Osteoblast (primary cell): ENCODE data around the gene SMIM5. TPM values are rescaled to one million over a fixed set of nuclear protein-coding genes. Genes with fewer than 3 reads are reported as not detected.

Experiments used
- DNase-seq: peaks from one replicate; pipeline ENCODE4 v3.0.0; 2011; ENCODE audit warnings: low spot score, mixed read lengths; ENCODE audit not compliant: insufficient read length; ENCODE audit errors: missing footprints
- H2AFZ ChIP-seq: 2 replicates; pipeline ENCODE4 v1.6.0; 2011; ENCODE audit warnings: mild to moderate bottlenecking, low read length
- H3K27ac ChIP-seq: 2 replicates; pipeline ENCODE4 v1.5.1; 2011; ENCODE audit warnings: mild to moderate bottlenecking, low read depth, low read length, moderate library complexity
- H3K27me3 ChIP-seq: 2 replicates; pipeline ENCODE4 v1.6.0; 2012; ENCODE audit warnings: mild to moderate bottlenecking, control low read depth, inconsistent platforms, low read length, moderate library complexity; ENCODE audit not compliant: insufficient read depth
- H3K36me3 ChIP-seq: 2 replicates; pipeline ENCODE4 v1.5.1; 2011; ENCODE audit warnings: mild to moderate bottlenecking, low read length, control low read depth, moderate library complexity; ENCODE audit not compliant: insufficient read depth
- H3K4me1 ChIP-seq: 2 replicates; pipeline ENCODE4 v1.5.1; 2011; ENCODE audit warnings: mild to moderate bottlenecking, low read length, control low read depth, moderate library complexity; ENCODE audit not compliant: insufficient read depth
- H3K4me2 ChIP-seq: 2 replicates; pipeline ENCODE4 v1.6.0; 2011; ENCODE audit warnings: mild to moderate bottlenecking, low read length; ENCODE audit not compliant: insufficient read depth
- H3K4me3 ChIP-seq: fragments of 200-600 bp; sonication (generic); 3 replicates; pipeline ENCODE4 v1.5.1; 2012; ENCODE audit warnings: mild to moderate bottlenecking, low read length, inconsistent platforms; ENCODE audit not compliant: insufficient read depth
- H3K79me2 ChIP-seq: 2 replicates; pipeline ENCODE4 v1.6.0; 2012; ENCODE audit warnings: mild to moderate bottlenecking, low read length, control low read depth, inconsistent platforms; ENCODE audit not compliant: insufficient read depth
- H3K9me3 ChIP-seq: 2 replicates; pipeline ENCODE4 v1.5.1; 2011; ENCODE audit warnings: low read depth, low read length, control low read depth
- H4K20me1 ChIP-seq: 2 replicates; pipeline ENCODE4 v1.6.0; 2012; ENCODE audit warnings: mild to moderate bottlenecking, low read length, control low read depth; ENCODE audit not compliant: insufficient read depth
- total RNA-seq: library from RNA; depleted of rRNA; stranded (reverse); fragments of >200 nt; gene quantifications from 2 replicates; pipeline ENCODE4 v1.2.3, GENCODE V29; 2012
- TF ChIP-seq, protein P1 (sequence below): IDR thresholded peaks from 2 replicates; pipeline ENCODE4 v1.5.1; 2011; ENCODE audit warnings: mild to moderate bottlenecking, low read depth, low read length, moderate library complexity; ENCODE audit errors: extremely low read depth

The SMIM5 gene
- total RNA-seq, 1 donor, result not detected

DNA sequence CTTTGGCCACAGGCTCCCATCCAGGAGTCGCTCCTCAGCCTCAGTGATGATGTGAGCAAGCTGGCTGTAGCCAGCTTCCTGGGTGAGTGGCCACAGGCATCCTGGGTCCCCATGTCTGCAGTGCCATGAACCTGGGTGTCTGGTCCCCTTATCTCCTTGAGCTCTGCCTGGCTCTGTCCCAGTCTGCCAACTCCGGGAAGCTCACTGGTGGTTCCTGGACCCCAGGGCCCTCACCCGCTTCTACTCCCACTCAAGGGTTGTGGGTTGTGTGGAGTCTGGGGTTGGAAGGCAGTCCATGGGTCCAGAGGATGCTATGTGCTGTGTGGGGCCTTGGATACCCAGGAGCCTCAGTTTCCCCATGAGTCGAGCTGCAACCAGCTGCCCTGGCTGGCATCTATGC, 11.7 kb upstream of the SMIM5 start:
- Histone ChIP-seq H3K4me1 (no peaks in the 10 kb centered on the region), H3K27ac (no peak overlapping the region), H4K20me1 (no peaks in the 10 kb centered on the region), H3K9me3 (no peaks in the 10 kb centered on the region), H2AFZ (no peak overlapping the region), H3K4me3 (no peak overlapping the region), H3K79me2 (no peaks in the 10 kb centered on the region), H3K4me2 (no peak overlapping the region), H3K36me3 (no peaks in the 10 kb centered on the region), H3K27me3 (no peaks in the 10 kb centered on the region)
- TF ChIP-seq, protein P1, sequence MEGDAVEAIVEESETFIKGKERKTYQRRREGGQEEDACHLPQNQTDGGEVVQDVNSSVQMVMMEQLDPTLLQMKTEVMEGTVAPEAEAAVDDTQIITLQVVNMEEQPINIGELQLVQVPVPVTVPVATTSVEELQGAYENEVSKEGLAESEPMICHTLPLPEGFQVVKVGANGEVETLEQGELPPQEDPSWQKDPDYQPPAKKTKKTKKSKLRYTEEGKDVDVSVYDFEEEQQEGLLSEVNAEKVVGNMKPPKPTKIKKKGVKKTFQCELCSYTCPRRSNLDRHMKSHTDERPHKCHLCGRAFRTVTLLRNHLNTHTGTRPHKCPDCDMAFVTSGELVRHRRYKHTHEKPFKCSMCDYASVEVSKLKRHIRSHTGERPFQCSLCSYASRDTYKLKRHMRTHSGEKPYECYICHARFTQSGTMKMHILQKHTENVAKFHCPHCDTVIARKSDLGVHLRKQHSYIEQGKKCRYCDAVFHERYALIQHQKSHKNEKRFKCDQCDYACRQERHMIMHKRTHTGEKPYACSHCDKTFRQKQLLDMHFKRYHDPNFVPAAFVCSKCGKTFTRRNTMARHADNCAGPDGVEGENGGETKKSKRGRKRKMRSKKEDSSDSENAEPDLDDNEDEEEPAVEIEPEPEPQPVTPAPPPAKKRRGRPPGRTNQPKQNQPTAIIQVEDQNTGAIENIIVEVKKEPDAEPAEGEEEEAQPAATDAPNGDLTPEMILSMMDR, result no peak
- no peak for DNase-seq

DNA sequence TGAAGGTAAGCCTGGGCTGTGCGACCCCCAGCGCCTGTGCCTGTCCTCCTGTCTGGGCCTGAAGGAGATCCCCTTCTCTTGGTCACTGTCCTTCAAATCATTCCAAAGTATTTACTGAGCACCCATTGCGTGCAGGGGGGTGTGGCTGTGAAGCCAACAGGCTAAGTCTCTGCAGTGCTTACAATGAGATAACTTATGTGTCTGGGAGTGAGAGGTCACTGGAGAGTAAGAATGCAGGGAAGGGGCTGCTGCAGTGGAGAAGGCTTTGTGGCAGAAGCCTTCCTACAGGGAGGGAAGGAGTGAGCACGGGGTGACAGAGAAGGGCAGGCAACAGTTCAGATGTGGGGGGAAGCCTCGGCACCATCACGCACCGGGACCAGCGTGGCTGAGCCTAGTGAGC, 11.2 kb upstream of the SMIM5 start:
- no peaks in the 10 kb centered on the region for H3K9me3 ChIP-seq
- H2AFZ ChIP-seq, result no peak overlapping the region
- H3K4me2 ChIP-seq, result no peak overlapping the region
- H3K27ac ChIP-seq, result no peak overlapping the region
- no peaks in the 10 kb centered on the region for H4K20me1 ChIP-seq
- H3K27me3 ChIP-seq, result no peaks in the 10 kb centered on the region
- no peak overlapping the region for H3K4me3 ChIP-seq
- H3K4me1 ChIP-seq, result no peaks in the 10 kb centered on the region
- no peaks in the 10 kb centered on the region for H3K36me3 ChIP-seq
- DNase-seq, result no peak
- TF ChIP-seq, protein P1, result no peak
- H3K79me2 ChIP-seq, result no peaks in the 10 kb centered on the region

DNA sequence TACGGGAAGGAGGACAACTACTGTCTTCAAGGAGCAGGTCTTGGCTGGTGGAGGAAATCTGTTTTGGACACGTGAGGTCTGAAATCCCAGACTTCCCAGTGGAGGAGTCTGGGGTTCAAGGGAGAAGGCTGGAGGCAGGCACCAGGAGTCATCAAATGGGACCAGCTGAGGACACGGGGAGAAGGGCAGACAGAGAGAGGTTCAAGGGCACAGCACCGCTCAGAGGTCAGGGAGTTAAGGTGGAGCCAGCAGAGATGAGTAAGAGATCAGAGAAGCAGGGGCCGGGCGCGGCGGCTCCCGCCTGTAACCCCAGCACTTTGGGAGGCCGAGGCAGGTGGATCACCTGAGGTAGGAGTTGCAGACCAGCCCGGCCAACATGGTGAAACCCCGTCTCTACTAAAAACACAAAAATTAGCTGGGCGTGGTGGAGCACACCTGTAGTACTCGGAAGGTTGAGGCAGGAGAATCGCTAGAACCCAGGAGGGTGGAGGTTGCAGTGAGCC, 10.4 kb upstream of the SMIM5 start:
- H4K20me1 ChIP-seq, result no peaks in the 10 kb centered on the region
- no peak overlapping the region for H3K4me2 ChIP-seq
- H3K27me3 ChIP-seq, result no peaks in the 10 kb centered on the region
- H3K9me3 ChIP-seq, result no peaks in the 10 kb centered on the region
- H3K4me1 ChIP-seq, result no peaks in the 10 kb centered on the region
- H2AFZ ChIP-seq, result no peak overlapping the region
- no peaks in the 10 kb centered on the region for H3K36me3 ChIP-seq
- H3K4me3 ChIP-seq, result no peak overlapping the region
- DNase-seq, result no peak
- no peaks in the 10 kb centered on the region for H3K79me2 ChIP-seq
- H3K27ac ChIP-seq, result no peak overlapping the region
- TF ChIP-seq, protein P1, result no peak

DNA sequence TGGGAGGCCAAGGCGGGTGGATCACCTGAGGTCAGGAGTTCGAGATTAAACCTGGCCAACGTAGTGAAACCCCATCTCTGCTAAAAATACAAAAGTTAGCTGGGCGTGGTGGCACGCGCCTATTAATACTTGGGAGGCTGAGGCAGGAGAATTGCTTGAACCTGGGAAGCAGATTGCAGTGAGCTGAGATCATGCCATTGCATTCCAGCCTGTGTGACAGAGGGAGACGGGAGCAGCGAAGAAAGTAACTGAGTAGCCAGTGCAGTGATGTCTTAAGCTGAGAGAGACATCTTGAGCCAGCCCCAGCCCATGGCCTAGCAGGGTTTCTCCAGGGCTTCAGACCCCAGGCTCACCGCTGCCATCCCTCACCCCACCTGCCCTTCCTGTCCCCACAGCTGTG, 9.8 kb upstream of the SMIM5 start:
- DNase-seq, result no peak

More for the DNA sequence above, 9.8 kb upstream of the SMIM5 start:
- Histone ChIP-seq H4K20me1 (no peaks in the 10 kb centered on the region), H3K4me2 (no peak overlapping the region), H3K27ac (no peak overlapping the region), H3K4me1 (no peaks in the 10 kb centered on the region), H3K36me3 (no peaks in the 10 kb centered on the region), H3K9me3 (no peaks in the 10 kb centered on the region), H3K4me3 (no peak overlapping the region), H3K27me3 (no peaks in the 10 kb centered on the region), H2AFZ (no peak overlapping the region), H3K79me2 (no peaks in the 10 kb centered on the region)
- TF ChIP-seq, protein P1, result no peak
